ENCODE results near the gene ARHGEF1.
"Not testable (repeated sequence)": the region's sequence is repeated elsewhere in the genome, so short reads cannot be mapped to it uniquely, and the experiment has no call there.

Gene ARHGEF1

DNA sequence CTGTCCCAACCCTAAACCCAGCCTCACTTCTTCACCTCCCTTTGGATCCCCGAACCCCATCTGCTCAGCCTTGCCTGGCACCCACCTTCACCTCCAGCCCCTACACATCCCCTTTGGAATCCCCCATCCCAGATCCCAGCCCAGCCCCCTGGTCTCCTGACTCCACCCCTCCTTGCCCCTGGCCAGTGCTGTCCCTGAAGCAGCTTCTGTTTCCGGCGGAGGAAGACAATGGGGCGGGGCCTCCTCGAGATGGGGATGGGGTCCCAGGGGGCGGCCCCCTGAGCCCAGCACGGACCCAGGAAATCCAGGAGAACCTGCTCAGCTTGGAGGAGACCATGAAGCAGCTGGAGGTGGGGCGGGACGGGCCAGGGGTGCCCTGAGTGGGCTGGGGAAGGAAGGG is 23.3 kb downstream of the ARHGEF1 start:
- DNase-seq: no peak

GRCh38 chr19:41906916-41907680 is 24.1 kb downstream of the ARHGEF1 start:
- no peak for DNase-seq

DNA sequence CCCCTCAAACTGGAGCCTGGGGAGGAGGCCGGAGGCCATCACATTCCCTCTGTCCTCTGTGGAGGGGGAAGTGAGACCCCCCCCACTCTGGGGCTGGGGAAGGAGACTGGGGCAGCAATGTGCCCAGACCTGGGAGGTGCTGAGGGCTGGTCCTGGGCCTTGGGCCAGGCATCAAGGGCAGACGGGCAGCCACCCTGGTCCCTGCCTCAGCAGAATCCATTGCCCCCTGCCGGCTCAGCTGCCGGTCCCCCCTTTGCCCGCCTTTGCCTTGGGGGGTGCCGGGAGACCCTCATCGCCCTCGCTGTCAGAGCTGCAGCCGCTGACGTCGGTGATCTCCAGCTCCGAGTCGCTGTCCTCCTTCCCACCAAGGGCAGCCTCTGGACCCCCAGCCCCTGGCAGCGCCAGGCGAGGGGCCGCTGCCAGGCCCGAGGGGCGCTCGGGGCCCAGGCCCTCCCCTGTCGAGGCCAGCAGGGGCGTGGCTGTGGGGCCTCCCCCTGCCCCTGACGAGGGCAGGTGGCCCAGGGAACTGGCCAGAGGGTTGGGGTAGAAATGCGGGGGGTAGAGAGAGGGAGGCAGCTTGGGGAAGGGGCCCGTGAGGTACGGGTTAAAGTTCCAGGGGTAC is 25.1 kb downstream of the ARHGEF1 start:
- no peak for DNase-seq

GRCh38 chr19:41908724-41909464 is 25.9 kb downstream of the ARHGEF1 start:
- no peak for DNase-seq

DNA sequence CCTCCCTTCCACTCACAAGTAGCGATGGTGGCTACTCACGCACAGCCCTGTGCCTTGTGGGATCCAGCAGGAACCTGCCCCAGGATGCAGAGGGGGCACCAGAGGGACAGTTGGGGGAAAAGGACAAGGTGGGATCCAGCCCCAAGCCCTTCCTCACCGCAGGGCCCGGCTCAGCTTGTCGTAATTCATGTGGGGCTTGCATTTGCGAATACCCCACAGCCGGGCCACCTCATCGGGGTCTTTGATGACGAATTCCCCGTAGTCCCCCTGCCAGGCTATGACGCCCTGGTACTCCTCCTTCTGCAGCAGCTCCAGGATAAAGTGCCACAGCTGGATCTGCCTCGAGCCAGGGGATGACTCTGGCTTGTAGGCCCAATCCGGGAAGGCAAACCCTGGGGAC is 26.7 kb downstream of the ARHGEF1 start:
- no peak for DNase-seq

GRCh38 chr19:41910240-41910991 is 27.4 kb downstream of the ARHGEF1 start:
- DNase-seq: no peak

GRCh38 chr19:41910992-41911888 is 28.3 kb downstream of the ARHGEF1 start:
- DNase-seq: no peak

GRCh38 chr19:41911889-41912731 is 29.1 kb downstream of the ARHGEF1 start:
- DNase-seq: no peak

DNA sequence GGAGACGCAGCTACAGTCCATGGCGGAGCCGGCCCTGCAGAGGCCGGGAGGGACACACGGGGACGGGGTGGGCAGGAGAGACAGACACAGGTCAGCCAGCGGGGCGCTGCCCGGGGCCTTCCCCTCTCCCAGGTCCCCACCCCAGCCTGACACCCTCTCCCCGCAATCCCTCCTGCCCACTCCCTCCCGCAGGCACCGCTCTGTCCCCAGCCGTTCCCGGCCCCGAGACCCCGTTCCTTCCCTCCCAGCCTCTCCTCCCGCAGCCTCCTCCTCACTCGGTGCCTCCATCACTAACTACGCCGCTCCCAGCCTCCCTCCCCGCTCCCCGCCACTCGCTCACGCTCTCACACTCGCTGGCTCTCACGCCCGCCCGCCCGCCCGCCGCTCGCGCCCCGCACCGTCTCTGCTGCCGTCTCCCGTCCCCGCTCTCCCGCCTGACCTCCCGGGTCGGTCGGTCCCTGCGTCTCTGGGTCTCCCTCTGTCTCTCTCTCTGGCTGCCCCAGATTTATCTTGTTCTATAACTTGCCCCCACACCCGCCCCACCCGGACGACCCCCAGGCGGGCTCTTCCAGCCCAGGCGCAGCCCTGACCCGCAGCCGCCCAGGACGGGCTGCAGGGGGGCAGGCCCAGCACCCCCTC is 30.0 kb downstream of the ARHGEF1 start:
- DNase-seq: no peak

DNA sequence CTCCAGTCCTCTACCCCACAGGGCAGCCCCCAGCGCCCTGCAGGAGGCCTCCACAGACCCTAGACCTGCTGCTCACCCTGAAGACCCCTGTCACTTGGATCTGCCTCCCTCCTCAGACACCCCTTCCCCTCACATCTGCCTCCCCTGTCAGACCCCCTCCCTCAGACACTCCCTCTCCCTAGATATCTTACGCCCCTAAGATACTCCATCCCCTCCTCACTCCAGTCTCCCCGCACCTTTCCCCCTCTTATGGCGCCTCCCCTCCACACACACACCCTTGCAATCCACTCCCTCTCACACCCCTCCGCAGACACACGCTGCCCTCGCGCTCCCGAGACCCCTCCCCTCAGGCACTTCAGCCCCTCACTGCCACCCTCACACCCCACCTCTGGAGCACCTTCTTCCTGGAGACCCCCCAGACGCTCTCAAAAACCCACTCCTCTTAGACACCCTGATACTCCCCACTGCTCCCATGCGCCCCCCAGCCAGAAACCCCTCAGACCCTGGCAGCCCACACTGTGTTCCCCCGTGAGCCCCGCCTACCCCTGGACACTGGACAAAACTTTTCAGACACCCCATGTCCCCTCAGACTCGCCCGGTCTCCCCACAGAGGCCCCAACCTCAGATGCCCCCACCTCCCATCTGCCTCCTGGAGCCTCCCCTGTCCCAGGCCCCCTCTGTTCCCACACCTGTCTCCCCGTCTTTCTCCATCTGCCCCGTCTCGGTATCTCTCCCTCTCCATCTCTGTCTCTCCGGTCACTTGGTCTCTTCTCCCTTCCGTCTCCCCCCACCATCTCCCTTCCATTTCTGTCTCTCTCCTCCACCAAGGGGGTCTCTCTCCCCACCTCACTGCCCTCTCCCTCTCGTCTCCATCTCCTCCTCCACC is 30.8 kb downstream of the ARHGEF1 start:
- DNase-seq: no peak

GRCh38 chr19:41914424-41914834 is 31.4 kb downstream of the ARHGEF1 start:
- DNase-seq: not testable (repeated sequence)

GRCh38 chr19:41915021-41915775 is 32.2 kb downstream of the ARHGEF1 start:
- DNase-seq: no peak

DNA sequence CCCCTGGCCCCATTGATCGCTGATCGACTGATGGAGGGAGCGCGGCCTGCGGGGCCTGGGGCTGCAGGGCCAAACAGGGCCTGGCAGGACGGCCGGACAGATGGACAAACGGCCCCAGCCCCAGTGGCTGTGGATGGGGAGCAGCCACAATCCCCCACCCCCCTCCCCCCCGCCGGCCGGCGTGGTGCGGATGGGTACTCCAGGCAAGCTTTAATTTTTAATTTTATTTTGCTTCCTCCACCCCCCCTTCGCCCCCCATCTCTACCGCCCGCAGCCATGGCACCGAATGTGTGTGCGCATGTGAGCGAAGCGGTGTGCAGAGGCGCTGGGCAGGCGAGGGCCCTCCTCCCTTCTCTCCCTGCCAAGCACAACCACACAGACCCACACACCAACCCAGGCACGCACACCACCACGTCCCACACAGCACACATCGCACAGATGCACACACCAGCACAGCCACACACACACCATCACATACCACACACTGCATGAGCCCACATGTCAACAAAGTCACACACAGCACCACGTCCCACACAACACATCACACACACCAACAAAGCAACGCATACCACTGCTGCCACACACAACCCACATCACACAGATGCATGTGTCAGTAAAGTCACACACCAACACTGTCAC is 32.9 kb downstream of the ARHGEF1 start:
- DNase-seq: no peak

GRCh38 chr19:41917676-41918075 is 34.7 kb downstream of the ARHGEF1 start:
- DNase-seq: no peak

DNA sequence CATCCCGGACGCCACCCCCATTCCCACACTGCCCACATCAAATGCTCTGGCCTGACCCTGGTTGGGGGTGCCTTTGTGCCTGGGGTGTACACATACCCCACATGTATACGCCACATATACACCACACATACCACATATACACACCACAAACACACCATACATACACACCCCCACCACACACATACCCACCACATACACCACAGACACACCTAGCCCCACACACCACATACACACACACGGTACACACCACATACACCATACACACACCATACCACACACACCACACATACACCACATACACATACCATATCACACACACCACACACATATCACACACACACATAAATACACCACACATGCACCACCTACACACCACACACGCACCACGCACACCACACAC is 35.1 kb downstream of the ARHGEF1 start:
- no peak for DNase-seq

DNA sequence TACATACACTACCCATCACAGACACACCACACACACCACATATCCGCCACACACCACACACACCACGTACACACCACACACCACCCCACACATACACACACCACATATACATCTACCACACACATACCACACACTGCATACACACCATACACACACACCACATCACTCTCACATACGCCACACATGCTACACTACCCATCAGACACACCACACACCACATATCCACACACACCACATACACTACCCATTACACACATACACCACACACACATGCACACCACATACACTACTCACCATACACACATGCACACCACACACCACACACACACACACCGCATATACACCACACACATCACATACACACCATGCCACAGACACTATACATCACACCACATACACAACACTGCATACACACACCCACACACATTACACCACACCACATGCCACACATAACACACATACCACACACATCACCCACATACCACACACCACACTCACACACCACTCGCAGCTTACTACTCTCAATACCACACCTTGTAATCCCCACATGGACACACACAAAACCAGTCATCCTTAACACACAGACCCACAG is 35.8 kb downstream of the ARHGEF1 start:
- no peak for DNase-seq

DNA sequence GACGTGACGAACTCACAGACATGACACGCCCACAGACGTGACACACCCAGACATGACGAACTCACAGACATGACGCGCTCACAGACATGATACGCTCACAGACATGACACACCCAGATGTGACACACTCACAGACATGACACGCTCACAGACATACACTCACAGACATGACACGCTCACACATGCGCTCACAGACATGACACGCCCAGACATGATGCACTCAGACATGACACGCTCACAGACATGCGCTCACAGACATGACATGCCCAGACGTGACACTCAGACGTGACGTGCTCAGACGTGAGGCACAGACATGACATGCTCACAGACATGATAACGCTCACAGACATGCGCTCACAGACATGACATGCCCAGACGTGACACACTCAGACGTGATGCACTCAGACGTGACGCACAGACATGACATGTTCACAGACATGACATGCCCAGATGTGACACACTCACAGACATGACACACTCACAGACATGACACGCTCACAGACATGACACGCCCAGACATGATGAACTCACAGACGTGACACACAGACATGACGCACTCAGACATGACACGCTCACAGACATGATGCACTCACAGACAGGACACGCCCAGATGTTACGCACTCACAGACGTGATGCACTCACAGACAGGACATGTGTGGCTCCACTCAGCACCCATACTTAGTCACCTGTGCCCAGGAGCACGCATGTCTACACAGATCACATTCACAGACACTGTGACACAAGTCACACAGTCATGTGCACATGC is 37.1 kb downstream of the ARHGEF1 start:
- DNase-seq: no peak
